ENCODE measurements around the gene CPZ.

Gene CPZ

GRCh38 chr4:8581094-8581861, 11.3 kb upstream of the CPZ start:
- DNase-seq (ENCODE audit: low spot score), result no peak

GRCh38 chr4:8582016-8582415, 10.5 kb upstream of the CPZ start:
- DNase-seq (ENCODE audit: low spot score), result no peak

GRCh38 chr4:8582436-8582835, 10.1 kb upstream of the CPZ start:
- no peak for DNase-seq (ENCODE audit: low spot score)

GRCh38 chr4:8582941-8583654, 9.5 kb upstream of the CPZ start:
- DNase-seq (ENCODE audit: low spot score), result no peak

GRCh38 chr4:8583655-8584025, 8.9 kb upstream of the CPZ start:
- no peak for DNase-seq (ENCODE audit: low spot score)

- DNase-seq (ENCODE audit: low spot score), result no peak
Measured at GRCh38 chr4:8585186-8585585, 7.4 kb upstream of the CPZ start.

GRCh38 chr4:8585721-8586212, 6.8 kb upstream of the CPZ start:
- DNase-seq (ENCODE audit: low spot score), result no peak

- DNase-seq (ENCODE audit: low spot score), result no peak
Measured at GRCh38 chr4:8586246-8586645, 6.3 kb upstream of the CPZ start.

- no peak for DNase-seq (ENCODE audit: low spot score)
Measured at GRCh38 chr4:8586671-8587468, 5.7 kb upstream of the CPZ start.

GRCh38 chr4:8587469-8588195, 4.9 kb upstream of the CPZ start:
- DNase-seq (ENCODE audit: low spot score), result no peak

GRCh38 chr4:8588196-8588470, 4.4 kb upstream of the CPZ start:
- no peak for DNase-seq (ENCODE audit: low spot score)

- no peak for DNase-seq (ENCODE audit: low spot score)
Measured at GRCh38 chr4:8589336-8589735, 3.2 kb upstream of the CPZ start.

GRCh38 chr4:8589823-8590545, 2.6 kb upstream of the CPZ start:
- DNase-seq (ENCODE audit: low spot score), result peak; percentile 83

- no peak for DNase-seq (ENCODE audit: low spot score)
Measured at GRCh38 chr4:8590546-8590880, 2.1 kb upstream of the CPZ start.

GRCh38 chr4:8591114-8591513, 1.5 kb upstream of the CPZ start:
- no peak for DNase-seq (ENCODE audit: low spot score)

- DNase-seq (ENCODE audit: low spot score), result no peak
Measured at GRCh38 chr4:8591626-8592365, 769 bp upstream of the CPZ start.

GRCh38 chr4:8593264-8594096, 915 bp downstream of the CPZ start:
- DNase-seq (ENCODE audit: low spot score), result no peak

- DNase-seq (ENCODE audit: low spot score), result peak; percentile 89
Measured at GRCh38 chr4:8594097-8595038, 1.8 kb downstream of the CPZ start.
